Hepatocyte (in vitro differentiated cells): ENCODE measurements around the gene CABP2. TPM values are rescaled to one million over a fixed set of nuclear protein-coding genes. Genes with fewer than 3 reads are reported as not detected.

Source experiments
- DNase-seq: peaks from one replicate; pipeline ENCODE4 v3.0.0-alpha.2; 2016; ENCODE audit warnings: low spot score
- H2AFZ ChIP-seq: fragments of 200-600 bp; sonication (generic); 2 replicates; pipeline ENCODE4 v1.6.0; 2016; ENCODE audit warnings: antibody characterized with exemption, mild to moderate bottlenecking
- H3K27ac ChIP-seq: fragments of 200-600 bp; sonication (generic); 2 replicates; pipeline ENCODE4 v1.5.1; 2016; ENCODE audit warnings: mild to moderate bottlenecking
- H3K27me3 ChIP-seq: fragments of 200-600 bp; sonication (generic); 2 replicates; pipeline ENCODE4 v1.6.1; 2016
- H3K36me3 ChIP-seq: fragments of 200-600 bp; sonication (generic); replicated peaks from 2 replicates; pipeline ENCODE4 v1.5.1; 2016; ENCODE audit warnings: low read depth; ENCODE audit not compliant: insufficient read depth
- H3K4me1 ChIP-seq: fragments of 200-600 bp; sonication (generic); 2 replicates; pipeline ENCODE4 v1.5.1; 2016; ENCODE audit warnings: mild to moderate bottlenecking, moderate library complexity; ENCODE audit not compliant: insufficient read depth
- H3K4me2 ChIP-seq: fragments of 200-600 bp; sonication (generic); 2 replicates; pipeline ENCODE4 v1.6.0; 2016
- H3K4me3 ChIP-seq: fragments of 200-600 bp; sonication (generic); 2 replicates; pipeline ENCODE4 v1.5.1; 2016; ENCODE audit warnings: mild to moderate bottlenecking
- H3K79me2 ChIP-seq: fragments of 200-600 bp; sonication (generic); 2 replicates; pipeline ENCODE4 v1.6.0; 2017; ENCODE audit warnings: mild to moderate bottlenecking
- H3K9me2 ChIP-seq: fragments of 200-600 bp; sonication (generic); replicated peaks from 2 replicates; pipeline ENCODE4 v1.6.0; 2017; ENCODE audit warnings: mild to moderate bottlenecking; ENCODE audit not compliant: insufficient read depth
- H3K9me3 ChIP-seq: fragments of 200-600 bp; sonication (generic); 2 replicates; pipeline ENCODE4 v1.5.1; 2016; ENCODE audit warnings: low read depth, mild to moderate bottlenecking
- H4K20me1 ChIP-seq: fragments of 200-600 bp; sonication (generic); 2 replicates; pipeline ENCODE4 v1.6.0; 2016; ENCODE audit warnings: mild to moderate bottlenecking; ENCODE audit not compliant: insufficient read depth, poor library complexity, severe bottlenecking
- CTCF ChIP-seq: fragments of 200-600 bp; sonication (generic); IDR thresholded peaks from 2 replicates; pipeline ENCODE4 v1.5.1; 2016; ENCODE audit warnings: antibody characterized with exemption, mild to moderate bottlenecking; ENCODE audit not compliant: poor library complexity
- EZH2 ChIP-seq: fragments of 200-600 bp; sonication (generic); IDR thresholded peaks from 2 replicates; pipeline ENCODE4 v1.6.1; 2016; ENCODE audit warnings: antibody characterized with exemption, mild to moderate bottlenecking, borderline replicate concordance
- EZH2phosphoT487 ChIP-seq: fragments of 200-600 bp; sonication (generic); IDR thresholded peaks from one replicate; pipeline ENCODE4 v1.6.1; 2018; ENCODE audit warnings: antibody characterized with exemption, mild to moderate bottlenecking, low read depth, moderate library complexity; ENCODE audit not compliant: unreplicated experiment, severe bottlenecking
- WGBS: methylation state at CpG from one replicate; pipeline ENCODE4 v1.1.6; 2016; ENCODE audit warnings: low lambda C conversion rate; ENCODE audit errors: missing lambda C conversion rate; 5-methylcytosine and 5-hydroxymethylcytosine counted together
- polyA plus RNA-seq: library from polyadenylated mRNA; unstranded; fragments of >200 nt; fragmentation: Nextera tagmentation; extraction: Ambion mirVana; gene quantifications from 2 replicates; pipeline ENCODE4 v1.2.1, GENCODE V29; 2016
- total RNA-seq: library from RNA; depleted of rRNA; stranded (reverse); fragments of >200 nt; gene quantifications from 2 replicates; pipeline ENCODE4 v1.2.3, GENCODE V29; 2014

The CABP2 gene
- total and polyA plus RNA-seq, 2 experiments from 2014 or later = not detected

- H3K27ac ChIP-seq = peak within 1 kb of the TSS; percentile 98
- peak within 1 kb of the TSS; percentile 87 for H2AFZ ChIP-seq
- DNase-seq = peak; percentile 98
- WGBS = under 1% methylated on average over 55 of the region's 57 CpGs
- H3K27me3 ChIP-seq = no peaks in the 10 kb centered on the region
- peaks cover 9% of the 10 kb centered on the region for H4K20me1 ChIP-seq
- peaks cover 22% of the 10 kb centered on the region for H3K4me1 ChIP-seq
- peak within 1 kb of the TSS; percentile 34 for H3K4me3 ChIP-seq
- TF ChIP-seq EZH2 (no peak), CTCF (no peak), EZH2phosphoT487 (no peak)
- no peaks in the 10 kb centered on the region for H3K9me3 ChIP-seq
- H3K79me2 ChIP-seq = peaks cover 22% of the 10 kb centered on the region
- no peaks in the 10 kb centered on the region for H3K9me2 ChIP-seq
- H3K4me2 ChIP-seq = peak within 1 kb of the TSS; percentile 97
- H3K36me3 ChIP-seq = no peaks in the 10 kb centered on the region
Observed at GRCh38 chr11:67507864-67508485, 15.3 kb downstream of the CABP2 start, which contains the start of gene CDK2AP2. CDK2AP2 (minus strand) TSS chr11:67508162; CDS start chr11:67508082, 80 bp downstream.

- peak; percentile 81 for DNase-seq
- no peaks in the 10 kb centered on the region for H3K9me3 ChIP-seq
- 28% methylated on average over 32 of the region's 33 CpGs for WGBS
- H3K4me3 ChIP-seq = peak overlapping the region; percentile 30
- H4K20me1 ChIP-seq = peaks cover 9% of the 10 kb centered on the region
- H3K27ac ChIP-seq = peak overlapping the region; percentile 98
- peak overlapping the region; percentile 20 for H2AFZ ChIP-seq
- no peaks in the 10 kb centered on the region for H3K9me2 ChIP-seq
- H3K79me2 ChIP-seq = peaks cover 22% of the 10 kb centered on the region
- H3K4me2 ChIP-seq = peak overlapping the region; percentile 97
- no peak for TF ChIP-seq EZH2
- TF ChIP-seq CTCF = no peak
- no peak for TF ChIP-seq EZH2phosphoT487
- peaks cover 22% of the 10 kb centered on the region for H3K4me1 ChIP-seq
- H3K27me3 ChIP-seq = no peaks in the 10 kb centered on the region
- no peaks in the 10 kb centered on the region for H3K36me3 ChIP-seq
Observed at GRCh38 chr11:67507242-67507863, 15.9 kb downstream of the CABP2 start.

GRCh38 chr11:67506426-67507051, 16.7 kb downstream of the CABP2 start:
- H2AFZ ChIP-seq = no peak overlapping the region
- no peaks in the 10 kb centered on the region for H3K27me3 ChIP-seq
- no peak for DNase-seq
- no peaks in the 10 kb centered on the region for H3K36me3 ChIP-seq
- peak overlapping the region; percentile 97 for H3K4me2 ChIP-seq
- H3K27ac ChIP-seq = peak overlapping the region; percentile 98
- H3K9me2 ChIP-seq = no peaks in the 10 kb centered on the region
- H3K4me3 ChIP-seq = no peak overlapping the region
- peaks cover 22% of the 10 kb centered on the region for H3K79me2 ChIP-seq
- TF ChIP-seq EZH2phosphoT487 = no peak
- TF ChIP-seq CTCF = peak; percentile 1
- no peak for TF ChIP-seq EZH2
- H4K20me1 ChIP-seq = peaks cover 9% of the 10 kb centered on the region
- 95% methylated on average over 14 of the region's 16 CpGs for WGBS
- peaks cover 22% of the 10 kb centered on the region for H3K4me1 ChIP-seq
- no peaks in the 10 kb centered on the region for H3K9me3 ChIP-seq
